A549 (cell line): Measurements from ENCODE around the gene GPATCH2. TPM values are rescaled to one million over a fixed set of nuclear protein-coding genes. Genes with fewer than 3 reads are reported as not detected.
A peak's percentile ranks its signal among the peaks of the same experiment; 100 is the strongest.

Source experiments
- ATAC-seq, 2 experiments: fragments of 200-7000 bp in 1 of 2; fragments of >200 bp in 1 of 2; cut with Nextera tagmentation in 1 of 2; cut with Tn5 transposase in 1 of 2; 3 replicates each; pipeline versions ENCODE4 v1.8.0 to v1.9.1; 2018 to 2020; ENCODE audit warnings: mild to moderate bottlenecking in 1 of 2, moderate library complexity in 1 of 2
- CTCF ChIA-PET: fragments of 300-600 bp; sonication (Branson Sonifier 250); formaldehyde crosslinking; extraction: SDS; loops from one replicate; lab custom pipeline; 2021; ENCODE audit warnings: antibody characterized with exemption, inconsistent platforms; lab: Yijun Ruan, JAX
- POLR2A ChIA-PET: fragments of 350-600 bp; formaldehyde crosslinking; extraction: SDS; loops from one replicate; lab custom pipeline; 2021; ENCODE audit warnings: antibody characterized with exemption, inconsistent platforms; lab: Yijun Ruan, JAX
- DNase-seq, 2 experiments: peaks; one replicate each; pipeline versions ENCODE4 v3.0.0 to v3.0.0-alpha.2; 2011 to 2016; ENCODE audit warnings: low read depth in 1 of 2, low spot score in 1 of 2
- FAIRE-seq: peaks from 2 replicates; lab custom pipeline; 2011; peaks lifted over from hg19 to GRCh38; lab: Jason Lieb, UNC
- H3K27ac ChIP-seq, 2 experiments: fragments of >200 bp; sonication (Bioruptor Twin); formaldehyde crosslinking; 3 replicates each; pipeline ENCODE4 v1.5.1; 2016 to 2017
- H3K4me1 ChIP-seq: fragments of >200 bp; sonication (Bioruptor Twin); formaldehyde crosslinking; 3 replicates; pipeline ENCODE4 v1.6.1; 2016
- H3K4me2 ChIP-seq: fragments of >200 bp; sonication (Bioruptor Twin); formaldehyde crosslinking; 3 replicates; pipeline ENCODE4 v1.6.1; 2016
- H3K4me3 ChIP-seq: fragments of >200 bp; sonication (Bioruptor Twin); formaldehyde crosslinking; 3 replicates; pipeline ENCODE4 v1.5.1; 2016
- H3K9me3 ChIP-seq: fragments of >200 bp; sonication (Bioruptor Twin); formaldehyde crosslinking; 3 replicates; pipeline ENCODE4 v1.6.1; 2016
- CBX8 ChIP-seq: fragments of 200-600 bp; sonication (generic); IDR thresholded peaks from 2 replicates; pipeline ENCODE4 v1.6.1; 2016
- EHF ChIP-seq: fragments of 250-450 bp; sonication (Bioruptor Pico); IDR thresholded peaks from 2 replicates; pipeline ENCODE4 v1.5.0; 2020; ENCODE audit warnings: mild to moderate bottlenecking
- ESRRA ChIP-seq: fragments of 150-350 bp; IDR thresholded peaks from 2 replicates; pipeline ENCODE4 v1.6.1; 2014; ENCODE audit warnings: mild to moderate bottlenecking, low read length, borderline replicate concordance
- FOSL2 ChIP-seq, 2 experiments: fragments of 450-650 bp in 1 of 2; fragments of >200 bp in 1 of 2; sonication (Bioruptor Twin) in 1 of 2; formaldehyde crosslinking; IDR thresholded peaks; 2 replicates each; pipeline versions ENCODE4 v1.5.0 to v1.6.1; 2016 to 2020; ENCODE audit warnings: mild to moderate bottlenecking in 1 of 2, moderate library complexity in 1 of 2
- FOXS1 ChIP-seq: fragments of 250-450 bp; sonication (Bioruptor Pico); IDR thresholded peaks from 2 replicates; pipeline ENCODE4 v1.5.0; 2020; ENCODE audit warnings: mild to moderate bottlenecking, moderate library complexity
- GATA3 ChIP-seq: IDR thresholded peaks from 2 replicates; pipeline ENCODE4 v1.6.1; 2012; ENCODE audit warnings: borderline replicate concordance
- HOXA7 ChIP-seq: fragments of 250-450 bp; sonication (Bioruptor Pico); IDR thresholded peaks from 2 replicates; pipeline ENCODE4 v1.5.0; 2020; ENCODE audit warnings: mild to moderate bottlenecking, moderate library complexity
- KDM5A ChIP-seq: fragments of 200-600 bp; sonication (generic); IDR thresholded peaks from 2 replicates; pipeline ENCODE4 v1.6.1; 2016; ENCODE audit warnings: antibody characterized with exemption, mild to moderate bottlenecking
- NR3C1 ChIP-seq: fragments of >200 bp; sonication (Bioruptor Twin); formaldehyde crosslinking; IDR thresholded peaks from 3 replicates; pipeline ENCODE4 v1.6.1; 2017
- POLR2A ChIP-seq: IDR thresholded peaks from 2 replicates; pipeline ENCODE4 v1.6.1; 2012; ENCODE audit warnings: mild to moderate bottlenecking, low read length
- POLR2AphosphoS2 ChIP-seq: conservative IDR thresholded peaks from 2 replicates; pipeline ENCODE4 v1.6.1; 2012; ENCODE audit warnings: low read length, improper control_type of control experiment, inconsistent platforms
- RAD21 ChIP-seq, 2 experiments: fragments of >200 bp in 1 of 2; sonication (Bioruptor Twin) in 1 of 2; formaldehyde crosslinking in 1 of 2; IDR thresholded peaks in 1 of 2; conservative IDR thresholded peaks in 1 of 2; 2 replicates in 1 of 2; 3 replicates in 1 of 2; pipeline ENCODE4 v1.6.1; 2012 to 2018; ENCODE audit warnings: inconsistent platforms in 1 of 2
- RARB ChIP-seq: fragments of 250-450 bp; sonication (Bioruptor Pico); IDR thresholded peaks from 2 replicates; pipeline ENCODE4 v1.8.0; 2021; ENCODE audit warnings: mild to moderate bottlenecking, moderate library complexity
- ZC3H11A ChIP-seq: fragments of 450-650 bp; IDR thresholded peaks from 2 replicates; pipeline ENCODE4 v1.6.1; 2014; ENCODE audit warnings: antibody characterized with exemption, mild to moderate bottlenecking
- ZNF302 ChIP-seq: fragments of 250-450 bp; sonication (Bioruptor Pico); IDR thresholded peaks from 2 replicates; pipeline ENCODE4 v1.9.0; 2021; ENCODE audit warnings: inconsistent platforms, mild to moderate bottlenecking, moderate library complexity
- ZSCAN20 ChIP-seq: fragments of 250-450 bp; sonication (Bioruptor Pico); IDR thresholded peaks from 2 replicates; pipeline ENCODE4 v1.8.0; 2022; ENCODE audit warnings: mild to moderate bottlenecking, moderate library complexity
- WGBS: methylation state at CpG from one replicate; pipeline ENCODE4 v1.1.6; 2017; ENCODE audit errors: missing lambda C conversion rate; 5-methylcytosine and 5-hydroxymethylcytosine counted together
- polyA plus RNA-seq, 4 experiments: library from polyadenylated mRNA; depleted of rRNA in 3 of 4; stranded (reverse); fragments of >200 nt; fragmentation: RNase III in 1 of 4; extraction: RNeasy Plus Mini Kit Qiagen cat#74134 plus additional on column Dnase treatment in 1 of 4; gene quantifications; 2 replicates in 3 of 4; 3 replicates in 1 of 4; pipeline ENCODE4 v1.2.3, GENCODE V29; 2011 to 2017
- TF ChIP-seq, protein P1 (sequence below): fragments of 150-350 bp; IDR thresholded peaks from 2 replicates; pipeline ENCODE4 v1.6.1; 2014; ENCODE audit warnings: low read depth, mild to moderate bottlenecking, low read length
- TF ChIP-seq, protein P2 (sequence below): IDR thresholded peaks from 2 replicates; pipeline ENCODE4 v1.6.1; 2012

Gene GPATCH2
- polyA plus RNA-seq, 2 of the 4 experiments (the other 2 are of a cell fraction), result 10.8 to 18.6 TPM

DNA sequence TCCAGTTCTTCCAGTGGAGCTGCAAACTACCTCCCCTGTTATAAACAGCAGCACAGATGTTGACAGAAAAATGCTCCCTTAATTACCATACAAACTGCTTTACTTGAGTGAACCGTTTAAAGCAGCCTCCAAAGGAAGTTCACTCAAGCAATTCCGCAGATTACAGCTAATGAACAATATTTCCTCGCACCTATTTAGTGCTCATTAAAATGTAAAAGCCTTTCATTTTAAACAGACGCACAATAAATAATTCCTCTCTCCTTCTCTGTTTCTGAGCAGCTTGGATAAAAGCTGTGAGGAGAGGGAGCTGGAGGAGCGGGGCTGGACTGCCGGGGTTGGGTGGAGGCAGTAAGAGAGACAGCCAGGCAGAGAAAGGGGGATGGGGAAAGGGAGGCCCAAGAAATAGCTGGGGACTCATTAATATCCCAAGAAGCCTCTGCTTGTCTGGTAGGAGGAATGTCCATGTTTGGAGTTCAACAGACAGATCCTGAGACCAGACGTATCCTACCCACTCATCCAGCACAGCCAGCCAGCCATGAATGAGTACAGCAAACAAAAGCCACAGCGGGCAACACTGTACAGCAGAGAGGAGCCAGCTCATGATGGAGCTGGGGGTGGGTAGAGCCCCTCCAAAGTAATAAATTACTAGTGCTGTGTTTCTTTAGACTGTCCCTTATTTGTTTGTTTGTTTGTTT is 227.7 kb downstream of the GPATCH2 start:
- Histone ChIP-seq H3K4me3 (no peak overlapping the region), H3K4me1 (no peaks in the 10 kb centered on the region), H3K9me3 (no peaks in the 10 kb centered on the region), H3K27ac (no peak overlapping the region), H3K4me2 (no peak overlapping the region)
- 51% methylated on average over 8 of the region's 8 CpGs for WGBS
- CTCF ChIA-PET, result no interaction called here
- ATAC-seq, result no peak
- DNase-seq, result no peak
- POLR2A ChIA-PET, result no interaction called here
- FAIRE-seq, result no peak
- TF ChIP-seq ESRRA, result no peak
- TF ChIP-seq RARB, result no peak
- no peak for TF ChIP-seq KDM5A

DNA sequence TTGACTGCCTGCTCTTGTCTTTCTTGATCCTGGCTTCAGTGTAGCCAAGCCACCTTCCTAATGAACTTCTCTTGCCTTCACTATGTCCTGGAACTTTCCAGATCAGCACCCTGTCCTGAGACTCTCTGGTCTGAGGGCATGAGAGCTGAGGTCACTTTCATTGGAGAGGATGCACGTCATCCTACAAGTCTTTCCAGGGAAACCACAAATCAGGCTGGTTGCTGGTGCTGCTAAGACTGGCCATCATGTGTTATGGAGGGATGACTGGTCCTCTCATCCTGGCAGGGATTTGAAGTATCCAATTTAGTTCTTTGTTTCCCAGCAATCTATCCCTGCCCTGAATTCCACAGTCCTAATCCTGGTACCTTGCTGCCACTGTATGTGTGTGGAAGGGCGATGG is 228.6 kb downstream of the GPATCH2 start:
- no peak for FAIRE-seq
- 14% methylated on average over 2 of the region's 2 CpGs for WGBS
- H3K4me3 ChIP-seq, result no peak overlapping the region

DNA sequence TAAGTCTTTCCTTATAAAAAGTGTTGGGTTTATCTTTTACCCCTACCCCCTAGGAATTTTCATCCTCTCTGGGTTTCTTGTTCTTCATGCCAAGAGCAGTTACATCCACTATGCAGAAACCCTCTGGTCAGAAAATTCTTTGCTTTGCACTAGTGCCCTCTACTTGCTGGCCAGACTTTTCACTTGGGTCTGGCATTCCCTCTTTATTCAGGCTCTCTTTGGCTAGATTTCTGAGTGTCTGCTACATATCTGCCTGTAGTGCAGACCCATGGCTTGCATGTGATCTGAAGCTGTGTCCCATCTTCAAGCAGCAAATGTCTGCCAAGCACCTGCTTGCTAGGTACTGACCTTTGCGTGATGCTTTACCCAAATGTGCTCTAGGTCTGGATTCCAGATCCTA is 237.0 kb downstream of the GPATCH2 start:
- Histone ChIP-seq H3K4me3 (no peak overlapping the region), H3K9me3 (no peaks in the 10 kb centered on the region), H3K4me1 (no peaks in the 10 kb centered on the region), H3K4me2 (no peak overlapping the region), H3K27ac (no peak overlapping the region)
- ChIA-PET CTCF (no interaction called here), POLR2A (no interaction called here)
- ATAC-seq (peak in 1 of 2 experiments; percentile 65; a peak in 2 of 6 replicates), DNase-seq (peak in 1 of 2 experiments; percentile 11), FAIRE-seq (no peak)
- WGBS, result 90% methylated on average over 1 of the region's 1 CpG
- TF ChIP-seq GATA3 (no peak), RAD21 (conservative IDR thresholded peaks at IDR 0.05 in 1 of 2, IDR thresholded peaks at IDR 0.05 in 1 of 2) (peak in 1 of 2 experiments; percentile 22; a peak in 1 of 5 replicates)

More for the DNA sequence above, 228.6 kb downstream of the GPATCH2 start:
- H3K27ac ChIP-seq, result no peak overlapping the region
- H3K4me2 ChIP-seq, result no peak overlapping the region
- DNase-seq (no peak), ATAC-seq (no peak)
- POLR2A ChIA-PET, result no interaction called here
- H3K9me3 ChIP-seq, result no peaks in the 10 kb centered on the region
- CTCF ChIA-PET, result no interaction called here
- no peak for TF ChIP-seq NR3C1
- no peak for TF ChIP-seq ZC3H11A
- TF ChIP-seq FOSL2 (IDR thresholded peaks at IDR 0.05), result no peak
- TF ChIP-seq FOSL2 (CRISPR knock-in tag; IDR thresholded peaks at IDR 0.05), result no peak
- no peak for TF ChIP-seq RARB
- TF ChIP-seq, protein P1, sequence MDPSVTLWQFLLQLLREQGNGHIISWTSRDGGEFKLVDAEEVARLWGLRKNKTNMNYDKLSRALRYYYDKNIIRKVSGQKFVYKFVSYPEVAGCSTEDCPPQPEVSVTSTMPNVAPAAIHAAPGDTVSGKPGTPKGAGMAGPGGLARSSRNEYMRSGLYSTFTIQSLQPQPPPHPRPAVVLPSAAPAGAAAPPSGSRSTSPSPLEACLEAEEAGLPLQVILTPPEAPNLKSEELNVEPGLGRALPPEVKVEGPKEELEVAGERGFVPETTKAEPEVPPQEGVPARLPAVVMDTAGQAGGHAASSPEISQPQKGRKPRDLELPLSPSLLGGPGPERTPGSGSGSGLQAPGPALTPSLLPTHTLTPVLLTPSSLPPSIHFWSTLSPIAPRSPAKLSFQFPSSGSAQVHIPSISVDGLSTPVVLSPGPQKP, result no peak
- H3K4me1 ChIP-seq, result no peaks in the 10 kb centered on the region

DNA sequence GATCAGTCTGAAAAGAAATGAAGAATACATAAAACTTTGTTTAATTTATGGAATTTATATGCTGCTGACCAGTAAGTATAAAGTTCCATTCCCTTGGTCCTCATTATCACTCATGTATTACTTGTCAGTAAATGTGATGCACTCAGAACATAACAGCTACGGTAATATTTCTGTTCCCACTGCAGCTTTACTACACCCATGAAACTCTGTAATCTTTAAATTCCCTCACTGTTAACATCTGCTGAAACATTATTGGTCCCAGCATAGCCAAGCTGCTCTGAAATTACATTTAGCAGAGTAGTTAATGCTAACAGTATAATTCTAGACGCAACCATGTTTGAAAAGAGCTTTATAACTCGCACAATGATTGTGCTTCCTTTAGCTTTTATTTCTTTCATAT is 238.4 kb downstream of the GPATCH2 start:
- no peak for ATAC-seq
- no peak for FAIRE-seq
- ChIA-PET CTCF (no interaction called here), POLR2A (interaction anchor here (0.5 kb wide), 1 partner anchor 203 kb away, joined by 3 read pairs; no protein-coding TSS in a partner anchor)
- no peaks in the 10 kb centered on the region for H3K4me1 ChIP-seq
- TF ChIP-seq ZSCAN20 (CRISPR knock-in tag) (no peak), HOXA7 (no peak), ZNF302 (CRISPR knock-in tag) (no peak), EHF (CRISPR knock-in tag) (no peak), POLR2A (no peak), CBX8 (no peak), POLR2AphosphoS2 (no peak), FOXS1 (CRISPR knock-in tag) (no peak), ESRRA (no peak), RARB (no peak)
- TF ChIP-seq, protein P2, sequence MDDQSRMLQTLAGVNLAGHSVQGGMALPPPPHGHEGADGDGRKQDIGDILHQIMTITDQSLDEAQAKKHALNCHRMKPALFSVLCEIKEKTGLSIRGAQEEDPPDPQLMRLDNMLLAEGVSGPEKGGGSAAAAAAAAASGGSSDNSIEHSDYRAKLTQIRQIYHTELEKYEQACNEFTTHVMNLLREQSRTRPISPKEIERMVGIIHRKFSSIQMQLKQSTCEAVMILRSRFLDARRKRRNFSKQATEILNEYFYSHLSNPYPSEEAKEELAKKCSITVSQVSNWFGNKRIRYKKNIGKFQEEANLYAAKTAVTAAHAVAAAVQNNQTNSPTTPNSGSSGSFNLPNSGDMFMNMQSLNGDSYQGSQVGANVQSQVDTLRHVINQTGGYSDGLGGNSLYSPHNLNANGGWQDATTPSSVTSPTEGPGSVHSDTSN, result no peak
- H3K4me3 ChIP-seq, result no peak overlapping the region
- DNase-seq, result no peak
- no peak overlapping the region for H3K27ac ChIP-seq
- H3K9me3 ChIP-seq, result no peaks in the 10 kb centered on the region
- WGBS, result 72% methylated on average over 3 of the region's 3 CpGs
- H3K4me2 ChIP-seq, result no peak overlapping the region
